Left lung (tissue), 10 donors: ENCODE results near the gene OOSP1. TPM values are rescaled to one million over a fixed set of nuclear protein-coding genes. Genes with fewer than 3 reads are reported as not detected.

Source experiments
- ATAC-seq: fragments of 200-7000 bp; cut with Tn5 transposase; one replicate; pipeline ENCODE4 v1.9.1; 2020; ENCODE audit warnings: moderate library complexity
- DNase-seq, 4 donors: peaks; one replicate each; pipeline ENCODE4 v3.0.0-alpha.2; 2013 to 2020
- H3K27ac ChIP-seq, 2 donors: fragments of 200-600 bp; sonication (generic) in 1 of 2; one replicate each; pipeline versions ENCODE4 v1.5.0 to v1.8.0; 2020 to 2021
- H3K27me3 ChIP-seq, 2 donors: fragments of 200-600 bp; sonication (generic) in 1 of 2; one replicate each; pipeline versions ENCODE4 v1.5.0 to v1.8.0; 2020 to 2021
- H3K36me3 ChIP-seq, 2 donors: fragments of 200-600 bp; sonication (generic) in 1 of 2; one replicate each; pipeline versions ENCODE4 v1.5.0 to v1.8.0; 2020 to 2021
- H3K4me1 ChIP-seq, 2 donors: fragments of 200-600 bp; one replicate each; pipeline ENCODE4 v1.8.0; 2021
- H3K4me3 ChIP-seq, 2 donors: fragments of 200-600 bp; sonication (generic) in 1 of 2; one replicate each; pipeline versions ENCODE4 v1.5.0 to v1.8.0; 2020 to 2021; ENCODE audit warnings: mild to moderate bottlenecking in 1 of 2
- H3K9me3 ChIP-seq, 2 donors: fragments of 200-600 bp; sonication (generic) in 1 of 2; one replicate each; pipeline versions ENCODE4 v1.5.0 to v1.8.0; 2020 to 2021
- CTCF ChIP-seq, 2 donors: fragments of 200-600 bp; sonication (generic) in 1 of 2; IDR thresholded peaks; one replicate each; pipeline versions ENCODE4 v1.5.0 to v1.8.0; 2021; ENCODE audit warnings: antibody characterized with exemption in 2 of 2
- intact Hi-C, 2 donors: fragments of 100-400 bp; cut with DNase I; formaldehyde crosslinking; loops; one replicate each; pipeline versions ENCODE4 v1.11.2 to v1.14.2; 2022
- polyA plus RNA-seq, 6 donors: library from polyadenylated mRNA; unstranded; fragments of 120-200 nt; gene quantifications; one replicate each; pipeline ENCODE4 v1.2.1, GENCODE V29; 2013; ENCODE audit not compliant: insufficient read length in 6 of 6
- total RNA-seq, 2 donors: library from RNA; stranded (reverse); fragmentation: NEBNext Ultra II Directional; extraction: Animal tissue kit (Norgen Biotek cat#: 25700); gene quantifications; one replicate each; pipeline ENCODE4 v1.2.1, GENCODE V29; 2021
- donor health status: DM: no; HTN: yes; CAD: no.
- donor health status: DM: no; HTN: no; CAD: no.

Gene OOSP1
- total and polyA plus RNA-seq, 8 donors: 0.27 to 0.31 TPM; not detected in 6

GRCh38 chr11:59941091-59941490 is 2.9 kb downstream of the OOSP1 start:
- TF ChIP-seq CTCF (IDR thresholded peaks at IDR 0.05): no peak
- intact Hi-C loops: no loop called here
- Histone ChIP-seq H3K36me3 (no peaks in the 10 kb centered on the region), H3K9me3 (no peaks in the 10 kb centered on the region), H3K4me3 (no peak overlapping the region), H3K27me3 (no peaks in the 10 kb centered on the region), H3K4me1 (no peaks in the 10 kb centered on the region), H3K27ac (no peak overlapping the region)
- DNase-seq (no peak), ATAC-seq (no peak)

GRCh38 chr11:59943997-59944714 is 5.9 kb downstream of the OOSP1 start:
- intact Hi-C loops: no loop called here
- H3K36me3 ChIP-seq: no peaks in the 10 kb centered on the region
- no peak overlapping the region for H3K27ac ChIP-seq
- H3K27me3 ChIP-seq: no peaks in the 10 kb centered on the region
- no peaks in the 10 kb centered on the region for H3K9me3 ChIP-seq
- no peaks in the 10 kb centered on the region for H3K4me1 ChIP-seq
- no peak for TF ChIP-seq CTCF (IDR thresholded peaks at IDR 0.05)
- no peak for ATAC-seq
- no peak for DNase-seq
- H3K4me3 ChIP-seq: no peak overlapping the region

DNA sequence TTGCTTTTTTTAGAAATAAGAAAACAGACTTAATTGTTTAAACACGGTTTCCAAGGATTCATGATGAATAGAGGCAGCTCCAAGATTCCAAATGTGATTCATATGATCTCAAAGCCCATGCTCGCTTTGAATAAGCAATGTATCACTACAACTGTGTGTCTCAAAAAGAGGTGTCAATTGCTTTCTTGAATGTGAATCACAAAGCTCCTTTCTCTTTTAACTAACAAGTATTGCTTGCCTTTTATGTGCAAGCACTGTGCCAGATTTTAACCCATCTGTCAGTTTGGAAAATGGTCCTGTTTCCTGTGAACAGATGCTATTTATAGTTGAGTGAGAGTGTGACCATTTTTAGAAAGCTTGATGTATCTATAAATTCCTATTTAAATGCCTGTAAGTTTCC is 6.5 kb downstream of the OOSP1 start:
- ATAC-seq (no peak), DNase-seq (no peak)
- Histone ChIP-seq H3K27ac (no peak overlapping the region), H3K4me1 (no peaks in the 10 kb centered on the region), H3K27me3 (no peaks in the 10 kb centered on the region), H3K36me3 (no peaks in the 10 kb centered on the region), H3K9me3 (no peaks in the 10 kb centered on the region), H3K4me3 (no peak overlapping the region)
- intact Hi-C loops: no loop called here
- no peak for TF ChIP-seq CTCF (IDR thresholded peaks at IDR 0.05)

GRCh38 chr11:59953463-59954218 is 15.4 kb downstream of the OOSP1 start:
- intact Hi-C loops: no loop called here
- DNase-seq: no peak
- H3K9me3 ChIP-seq: no peaks in the 10 kb centered on the region
- H3K27ac ChIP-seq: no peak overlapping the region
- H3K27me3 ChIP-seq: no peaks in the 10 kb centered on the region
- TF ChIP-seq CTCF (IDR thresholded peaks at IDR 0.05): no peak
- no peaks in the 10 kb centered on the region for H3K36me3 ChIP-seq
- no peak for ATAC-seq
- H3K4me1 ChIP-seq: no peaks in the 10 kb centered on the region
- H3K4me3 ChIP-seq: no peak overlapping the region

- H3K27ac ChIP-seq: no peak overlapping the region
- no peaks in the 10 kb centered on the region for H3K36me3 ChIP-seq
- intact Hi-C loops: no loop called here
- H3K27me3 ChIP-seq: no peaks in the 10 kb centered on the region
- no peaks in the 10 kb centered on the region for H3K4me1 ChIP-seq
- ATAC-seq (no peak), DNase-seq (no peak)
- no peak for TF ChIP-seq CTCF (IDR thresholded peaks at IDR 0.05)
- H3K4me3 ChIP-seq: no peak overlapping the region
- H3K9me3 ChIP-seq: no peaks in the 10 kb centered on the region
These were observed 16.1 kb downstream of the OOSP1 start for GRCh38 chr11:59954219-59954847.
